Neural crest cell (in vitro differentiated cells): ENCODE measurements around the gene BCR. TPM values are rescaled to one million over a fixed set of nuclear protein-coding genes. Genes with fewer than 3 reads are reported as not detected.
A peak's percentile ranks its signal among the peaks of the same experiment; 100 is the strongest.
"Not testable (repeated sequence)": the region's sequence is repeated elsewhere in the genome, so short reads cannot be mapped to it uniquely, and the experiment has no call there.

ENCODE experiments used
- DNase-seq: peaks from one replicate; pipeline ENCODE4 v3.0.0; 2021; ENCODE audit warnings: low read depth, mixed read lengths, low spot score
- H3K27ac Mint-ChIP-seq: one replicate; pipeline ENCODE4 v1.8.0; 2021; ENCODE audit warnings: mild to moderate bottlenecking, mixed read lengths; ENCODE audit not compliant: unreplicated experiment
- H3K27me3 Mint-ChIP-seq: 2 replicates; pipeline ENCODE4 v1.8.0; 2021; ENCODE audit warnings: low read depth, mild to moderate bottlenecking, mixed read lengths
- H3K36me3 Mint-ChIP-seq: 2 replicates; pipeline ENCODE4 v1.8.0; 2021; ENCODE audit warnings: low read depth, mild to moderate bottlenecking, mixed read lengths
- H3K4me1 Mint-ChIP-seq: 2 replicates; pipeline ENCODE4 v1.8.0; 2021; ENCODE audit warnings: mixed read lengths
- H3K4me3 Mint-ChIP-seq: one replicate; pipeline ENCODE4 v1.8.0; 2021; ENCODE audit warnings: mild to moderate bottlenecking, mixed read lengths
- H3K9me3 Mint-ChIP-seq: 2 replicates; pipeline ENCODE4 v1.8.0; 2021; ENCODE audit warnings: mixed read lengths
- CTCF ChIP-seq: fragments of 200-600 bp; sonication (generic); conservative IDR thresholded peaks from 2 replicates; pipeline ENCODE4 v1.5.0; 2021; ENCODE audit warnings: antibody characterized with exemption, mild to moderate bottlenecking
- long read RNA-seq: library from polyadenylated mRNA; unstranded; transcript quantifications from one replicate; pipeline ENCODE4 v2.0.0, GENCODE V29; 2020
- total RNA-seq: library from RNA; stranded (reverse); gene quantifications from 2 replicates; pipeline ENCODE4 v1.2.1, GENCODE V29; 2021

Gene BCR
- total RNA-seq, result 49.5 and 54.2 TPM in 2 replicates
- long read RNA-seq, full-length matches to known transcripts, result 1 of 12 reads
- long read RNA-seq, partial matches to known transcripts, result 8 of 12 reads
- long read RNA-seq, other reads (novel, unspliced or antisense), result 3 of 12 reads

GRCh38 chr22:23180301-23180892 lies at the start of gene BCR:
BCR (plus strand) TSS chr22:23180509; CDS start chr22:23180961, 452 bp downstream.
- peaks cover 32% of the 10 kb centered on the region for H3K4me1 Mint-ChIP-seq
- no peak for TF ChIP-seq CTCF
- H3K4me3 Mint-ChIP-seq, result peak within 1 kb of the TSS; percentile 88
- H3K36me3 Mint-ChIP-seq, result peaks cover 25% of the 10 kb centered on the region
- peaks cover 16% of the 10 kb centered on the region for H3K27me3 Mint-ChIP-seq
- H3K9me3 Mint-ChIP-seq, result peaks cover 15% of the 10 kb centered on the region
- peak; percentile 48 for DNase-seq
- H3K27ac Mint-ChIP-seq, result no peak within 1 kb of the TSS

GRCh38 chr22:23130697-23131096 lies 49.6 kb upstream of the BCR start:
- Mint-ChIP-seq H3K27ac (no peak overlapping the region), H3K4me1 (peaks cover 6% of the 10 kb centered on the region), H3K36me3 (no peaks in the 10 kb centered on the region), H3K4me3 (no peak overlapping the region), H3K9me3 (no peaks in the 10 kb centered on the region), H3K27me3 (peaks cover 3% of the 10 kb centered on the region)
- no peak for TF ChIP-seq CTCF
- no peak for DNase-seq

GRCh38 chr22:23131931-23132330 lies 48.4 kb upstream of the BCR start:
- no peak for DNase-seq
- Mint-ChIP-seq H3K4me1 (peaks cover 6% of the 10 kb centered on the region), H3K27me3 (peaks cover 3% of the 10 kb centered on the region), H3K27ac (no peak overlapping the region), H3K9me3 (no peaks in the 10 kb centered on the region), H3K36me3 (no peaks in the 10 kb centered on the region), H3K4me3 (no peak overlapping the region)
- TF ChIP-seq CTCF, result no peak

- no peak overlapping the region for H3K4me3 Mint-ChIP-seq
- TF ChIP-seq CTCF, result no peak
Observed at GRCh38 chr22:23132376-23133091, 47.8 kb upstream of the BCR start.

GRCh38 chr22:23133922-23134321 lies 46.4 kb upstream of the BCR start:
- Mint-ChIP-seq H3K27me3 (no peaks in the 10 kb centered on the region), H3K9me3 (no peaks in the 10 kb centered on the region), H3K36me3 (no peaks in the 10 kb centered on the region), H3K4me1 (no peaks in the 10 kb centered on the region), H3K27ac (no peak overlapping the region), H3K4me3 (no peak overlapping the region)
- no peak for TF ChIP-seq CTCF
- DNase-seq, result no peak

More at GRCh38 chr22:23132376-23133091, 47.8 kb upstream of the BCR start:
- Mint-ChIP-seq H3K27ac (no peak overlapping the region), H3K36me3 (no peaks in the 10 kb centered on the region), H3K4me1 (peaks cover 6% of the 10 kb centered on the region), H3K27me3 (peaks cover 3% of the 10 kb centered on the region), H3K9me3 (no peaks in the 10 kb centered on the region)
- no peak for DNase-seq

GRCh38 chr22:23136991-23137390 lies 43.3 kb upstream of the BCR start:
- not testable (repeated sequence) for H3K9me3 Mint-ChIP-seq, H3K36me3 Mint-ChIP-seq, H3K4me1 Mint-ChIP-seq, H3K27ac Mint-ChIP-seq, H3K4me3 Mint-ChIP-seq, H3K27me3 Mint-ChIP-seq, DNase-seq
